HS-27A (cell line): Measurements from ENCODE around the gene TLCD3A.
A peak's percentile ranks its signal among the peaks of the same experiment; 100 is the strongest.
"Not testable (repeated sequence)": the region's sequence is repeated elsewhere in the genome, so short reads cannot be mapped to it uniquely, and the experiment has no call there.

Experiments
- DNase-seq: peaks from one replicate; pipeline ENCODE4 v3.0.0-alpha.2; 2012; ENCODE audit warnings: low read depth, missing footprints

Gene TLCD3A

GRCh38 chr17:732067-732901 is at the start of gene TLCD3A:
Gene TLCD3A (plus strand): TSS chr17:732596. CDS start chr17:732648, 52 bp downstream.
- DNase-seq, result no peak

GRCh38 chr17:683040-683439 is 49.4 kb upstream of the TLCD3A start:
- DNase-seq, result no peak

DNA sequence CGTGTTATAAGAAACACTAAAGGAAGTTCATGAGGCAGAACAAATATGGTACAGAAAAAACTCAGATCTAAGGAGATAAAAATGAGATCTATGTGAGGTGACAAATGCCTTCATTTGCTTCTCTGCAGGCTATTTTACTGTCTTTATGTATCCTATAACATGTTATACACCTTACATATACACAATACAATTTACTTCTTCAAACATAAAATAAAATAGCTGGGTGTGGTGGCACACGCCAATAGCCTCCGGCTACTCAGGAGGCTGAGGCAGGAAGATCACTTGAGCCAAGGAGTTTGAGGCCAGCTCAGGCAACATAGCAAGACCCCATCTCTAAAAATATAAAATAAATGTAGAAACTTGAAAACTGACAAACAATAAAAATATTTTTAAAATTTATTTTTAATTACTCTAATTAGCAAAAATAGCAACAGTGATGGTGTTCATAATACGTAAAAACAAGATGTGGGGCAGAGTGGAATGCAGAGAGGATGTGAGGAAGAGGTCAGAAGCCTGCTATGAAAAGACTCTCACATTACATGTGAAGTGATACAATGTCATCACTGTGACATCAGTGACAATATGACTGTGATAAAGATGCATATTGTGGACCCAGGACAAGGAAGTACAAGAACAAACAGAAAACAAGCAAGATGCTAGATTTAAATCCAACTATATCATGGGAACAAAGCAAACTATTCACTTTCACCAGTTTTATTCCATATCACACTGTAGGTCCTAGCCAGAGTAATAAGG is 48.7 kb upstream of the TLCD3A start:
- DNase-seq, result no peak

DNA sequence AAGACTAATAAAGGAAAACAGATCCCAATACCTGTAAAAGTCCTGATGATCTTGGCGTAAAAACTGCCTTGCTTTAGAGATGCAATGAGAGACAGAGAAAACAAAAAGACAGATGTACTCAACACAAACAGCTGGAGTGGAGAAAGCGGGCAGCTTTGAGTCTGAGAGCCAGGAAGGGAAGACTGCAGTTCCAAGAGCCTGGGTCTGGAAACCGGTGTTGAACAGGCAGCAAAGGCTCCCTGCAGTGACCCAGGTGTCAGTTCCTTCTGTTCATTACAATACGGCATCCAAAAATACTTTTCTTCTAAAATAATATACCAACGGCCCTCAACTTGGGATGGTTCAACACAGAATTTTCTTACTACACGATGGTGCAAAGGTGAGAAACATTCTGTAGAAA is 47.4 kb upstream of the TLCD3A start:
- DNase-seq, result no peak

DNA sequence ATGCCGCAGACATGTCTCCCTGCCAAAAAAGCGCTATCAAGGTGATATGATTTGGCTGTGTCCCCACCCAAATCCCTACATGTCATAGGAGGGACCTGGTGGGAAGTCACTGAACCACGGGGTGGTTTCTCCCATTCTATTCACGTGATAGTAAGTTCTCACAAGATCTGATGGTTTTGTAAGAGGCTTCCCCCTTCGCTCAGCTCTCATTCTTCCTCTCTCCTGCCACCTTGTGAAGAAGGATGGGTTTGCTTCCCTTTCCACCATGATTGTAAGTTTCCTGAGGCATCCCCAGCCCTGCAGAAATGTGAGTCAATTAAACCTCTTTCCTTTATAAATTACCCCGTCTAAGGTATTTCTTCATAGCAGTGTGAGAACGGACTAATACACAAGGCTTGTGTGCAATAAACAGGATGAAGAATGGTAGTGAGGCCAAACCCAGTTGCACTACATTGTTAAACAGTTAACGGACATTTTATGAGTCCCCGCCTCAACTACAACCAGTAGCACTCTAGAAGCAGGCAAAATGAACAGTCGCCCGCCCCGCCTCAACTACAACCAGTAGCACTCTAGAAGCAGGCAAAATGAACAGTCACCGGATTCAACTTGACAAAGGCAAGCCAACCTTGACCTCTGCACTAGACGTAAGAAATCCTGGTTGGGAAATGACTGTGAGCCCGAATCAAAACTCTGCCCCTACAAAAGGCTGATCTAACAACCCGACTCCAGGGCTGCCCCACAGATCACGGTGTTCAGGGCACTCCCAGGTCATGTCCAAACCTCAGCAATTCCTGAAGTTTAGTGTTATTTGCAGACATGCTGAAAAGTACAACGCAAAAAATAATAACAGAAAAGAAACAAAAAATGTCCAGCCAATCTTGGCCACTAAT is 44.1 kb upstream of the TLCD3A start:
- no peak for DNase-seq

GRCh38 chr17:689556-690275 is 42.7 kb upstream of the TLCD3A start:
- no peak for DNase-seq

- DNase-seq, result no peak
Measured at GRCh38 chr17:690361-690760, 42.0 kb upstream of the TLCD3A start.

DNA sequence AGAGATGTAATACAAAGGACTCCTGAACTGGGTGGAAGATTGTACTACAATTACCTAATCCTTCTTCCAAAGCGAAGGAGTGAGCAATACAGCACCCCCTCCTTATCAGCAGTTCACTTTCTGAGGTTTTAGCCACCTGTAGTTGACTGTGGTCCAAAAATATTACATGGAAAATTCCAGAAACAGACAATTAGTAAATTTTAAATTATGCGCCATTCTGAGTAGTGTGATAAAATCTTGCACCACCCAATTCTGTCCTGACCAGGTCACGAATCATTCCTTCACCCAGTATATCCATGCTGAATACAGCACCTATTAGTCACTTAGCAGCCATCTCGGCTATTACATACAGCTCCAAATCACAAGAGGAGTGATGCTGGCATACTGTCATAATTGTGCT is 41.0 kb upstream of the TLCD3A start:
- DNase-seq, result no peak

DNA sequence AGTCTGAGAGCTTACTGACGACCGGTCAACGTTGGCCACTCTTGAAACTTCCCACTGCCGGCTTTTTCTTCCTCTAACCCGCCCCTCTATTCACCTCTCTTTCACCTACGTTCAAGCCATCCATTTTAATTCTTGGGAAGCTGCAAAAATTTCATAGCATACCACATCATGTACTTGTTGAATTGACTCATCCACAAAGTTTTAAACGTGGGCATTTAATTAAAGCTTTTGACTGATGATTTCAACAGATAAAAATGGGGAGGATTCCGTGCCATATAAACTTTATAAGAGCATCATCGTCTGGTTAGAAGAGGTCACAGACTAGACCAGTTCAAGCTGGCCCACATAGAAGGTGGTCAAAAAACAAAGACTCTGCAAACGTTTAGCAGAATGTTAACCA is 40.3 kb upstream of the TLCD3A start:
- DNase-seq, result no peak

DNA sequence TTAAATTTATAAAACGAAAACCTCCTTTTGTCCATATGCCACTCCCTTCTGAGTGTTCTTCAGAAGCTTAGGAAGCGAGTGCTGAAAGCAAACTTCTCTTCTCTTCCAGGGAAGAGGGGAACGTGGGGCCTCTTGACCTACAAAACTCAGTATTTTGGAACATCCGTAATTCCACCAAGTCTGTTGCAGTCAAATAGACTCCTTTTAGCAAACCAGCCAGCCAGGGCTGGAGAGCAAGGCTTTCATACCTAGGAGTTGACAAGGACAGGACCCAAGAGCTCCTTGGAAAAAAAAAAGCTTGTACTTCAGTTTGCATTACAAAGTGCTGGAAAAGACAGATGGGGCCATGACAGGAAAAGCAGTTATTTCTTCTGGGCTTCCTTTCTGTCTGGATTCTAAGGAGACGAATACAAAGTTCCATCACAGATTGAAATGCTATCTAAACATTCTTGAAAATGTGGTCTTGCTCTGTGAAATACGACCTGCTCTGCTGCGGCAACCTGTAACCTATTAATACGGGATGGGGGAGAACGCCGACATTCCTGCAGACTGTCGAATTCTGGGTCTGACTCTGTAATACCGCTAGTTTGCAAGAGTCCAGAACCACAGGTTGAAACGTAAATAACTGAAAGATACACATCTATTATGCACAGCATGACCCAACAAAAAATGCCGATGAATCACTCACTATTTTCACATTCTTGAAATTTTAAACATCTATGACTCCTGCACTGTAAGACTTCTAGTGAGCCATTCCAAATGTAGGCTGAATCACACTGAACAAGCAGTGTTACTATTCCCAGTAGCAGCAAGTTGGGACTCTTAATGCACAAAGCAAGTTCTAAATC is 38.4 kb upstream of the TLCD3A start:
- peak; percentile 87 for DNase-seq

DNA sequence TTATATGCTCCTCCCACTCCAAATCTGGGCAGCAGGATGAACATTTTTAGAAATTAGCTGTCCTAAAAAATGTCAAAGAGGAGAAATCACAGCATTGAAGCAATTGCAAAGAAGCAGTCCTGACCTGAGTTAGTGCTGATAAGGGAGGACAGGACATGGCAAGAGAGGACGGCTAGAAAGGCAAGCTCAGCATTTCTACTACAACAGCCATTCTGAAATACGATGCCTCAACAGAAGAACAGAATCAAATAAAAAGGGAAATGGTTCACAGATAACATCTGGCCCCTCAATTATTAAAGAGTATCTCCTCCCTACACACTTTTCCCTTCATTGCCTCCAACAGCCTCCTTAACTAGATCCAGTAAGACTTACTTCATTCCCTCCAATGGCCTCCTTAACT is 36.0 kb upstream of the TLCD3A start:
- DNase-seq, result no peak

DNA sequence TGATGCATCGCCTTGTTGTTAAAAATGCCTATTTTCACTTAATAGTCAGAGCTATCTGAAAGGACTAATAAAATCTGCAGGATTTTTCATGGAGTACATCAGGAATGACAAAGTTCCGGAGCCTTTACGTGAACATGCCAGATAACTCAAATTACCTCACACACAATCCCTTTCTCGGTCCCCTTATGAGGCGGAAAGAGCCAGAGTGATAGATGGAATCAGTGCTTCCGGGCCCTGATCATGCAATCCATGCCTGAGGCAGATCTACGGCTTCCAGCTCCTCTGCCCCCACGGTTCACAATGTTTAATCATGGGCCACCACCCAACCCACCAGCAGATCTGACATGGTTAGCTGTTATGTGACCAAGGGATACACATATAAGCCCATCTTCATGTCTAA is 34.7 kb upstream of the TLCD3A start:
- no peak for DNase-seq

DNA sequence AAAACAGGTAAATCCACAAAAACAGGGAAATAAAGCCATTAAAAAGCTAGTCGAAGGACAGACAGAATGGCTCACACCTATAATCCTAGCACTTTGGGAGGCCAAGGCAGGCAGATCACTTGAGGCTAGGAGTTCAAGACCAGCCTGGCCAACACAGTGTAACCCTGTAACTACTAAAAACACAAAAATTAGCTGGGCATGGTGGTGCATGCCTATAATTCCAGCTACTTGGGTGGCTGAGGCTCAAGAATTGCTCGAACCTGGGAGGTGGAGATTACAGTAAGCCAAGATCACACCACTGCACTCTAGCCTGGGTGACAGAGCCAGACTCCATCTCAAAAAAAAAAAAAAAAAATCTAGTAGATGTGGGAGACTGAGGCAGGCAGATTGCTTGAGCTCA is 34.3 kb upstream of the TLCD3A start:
- not testable (repeated sequence) for DNase-seq

DNA sequence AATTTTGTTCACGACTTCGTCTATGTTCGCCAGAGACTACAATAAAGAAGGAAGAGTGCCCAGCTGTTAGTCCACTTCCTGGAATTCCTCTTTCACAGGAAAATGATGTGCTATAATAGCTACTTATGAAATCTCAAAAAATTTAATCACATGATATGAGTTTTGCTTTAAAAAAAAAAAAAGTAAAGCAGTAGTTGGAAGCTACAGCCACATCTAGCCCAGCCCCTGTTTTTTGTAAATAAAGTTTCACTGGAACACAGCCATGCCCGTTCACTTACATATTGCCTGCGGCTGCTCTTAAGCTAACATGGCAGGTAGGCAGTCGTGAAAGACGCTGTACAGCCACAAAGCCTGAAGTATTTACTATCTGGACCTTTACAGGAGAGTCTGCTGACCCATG is 33.1 kb upstream of the TLCD3A start:
- no peak for DNase-seq

GRCh38 chr17:700504-701094 is 31.8 kb upstream of the TLCD3A start:
- no peak for DNase-seq

DNA sequence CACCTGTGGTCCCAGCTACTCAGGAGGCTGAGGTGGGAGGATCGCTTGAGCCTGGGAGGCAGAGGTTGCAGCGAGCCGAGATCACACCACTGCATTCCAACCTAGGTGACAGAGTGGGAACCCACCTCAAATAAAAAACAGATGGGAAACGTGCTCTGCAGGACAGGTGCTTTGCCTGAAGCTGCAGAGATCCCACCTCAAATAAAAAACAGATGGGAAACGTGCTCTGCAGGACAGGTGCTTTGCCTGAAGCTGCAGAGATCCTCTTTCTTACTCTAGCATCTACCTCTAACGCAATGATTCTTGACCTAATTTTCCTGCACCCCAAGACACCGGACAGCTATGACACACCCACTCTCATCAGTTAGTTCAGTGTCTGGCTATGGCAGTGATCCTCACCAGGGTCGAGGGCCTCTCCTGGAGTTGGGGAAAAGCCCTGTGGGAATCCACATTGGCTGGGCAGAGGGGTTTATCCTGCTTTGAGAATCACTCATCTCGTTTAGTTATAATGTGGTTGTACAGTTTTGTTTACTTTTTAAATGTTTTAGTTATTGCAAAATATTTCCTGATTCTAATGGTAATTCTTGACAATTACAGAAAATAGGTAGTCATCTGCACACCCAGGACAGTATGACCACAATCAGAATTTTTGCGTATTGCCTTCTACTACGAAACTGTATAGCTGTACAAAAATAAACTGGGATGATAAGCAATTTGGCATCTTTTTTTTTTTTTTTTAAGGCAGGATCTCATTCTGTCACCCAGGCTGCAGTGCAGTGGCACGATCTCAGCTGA is 29.1 kb upstream of the TLCD3A start:
- DNase-seq, result no peak

DNA sequence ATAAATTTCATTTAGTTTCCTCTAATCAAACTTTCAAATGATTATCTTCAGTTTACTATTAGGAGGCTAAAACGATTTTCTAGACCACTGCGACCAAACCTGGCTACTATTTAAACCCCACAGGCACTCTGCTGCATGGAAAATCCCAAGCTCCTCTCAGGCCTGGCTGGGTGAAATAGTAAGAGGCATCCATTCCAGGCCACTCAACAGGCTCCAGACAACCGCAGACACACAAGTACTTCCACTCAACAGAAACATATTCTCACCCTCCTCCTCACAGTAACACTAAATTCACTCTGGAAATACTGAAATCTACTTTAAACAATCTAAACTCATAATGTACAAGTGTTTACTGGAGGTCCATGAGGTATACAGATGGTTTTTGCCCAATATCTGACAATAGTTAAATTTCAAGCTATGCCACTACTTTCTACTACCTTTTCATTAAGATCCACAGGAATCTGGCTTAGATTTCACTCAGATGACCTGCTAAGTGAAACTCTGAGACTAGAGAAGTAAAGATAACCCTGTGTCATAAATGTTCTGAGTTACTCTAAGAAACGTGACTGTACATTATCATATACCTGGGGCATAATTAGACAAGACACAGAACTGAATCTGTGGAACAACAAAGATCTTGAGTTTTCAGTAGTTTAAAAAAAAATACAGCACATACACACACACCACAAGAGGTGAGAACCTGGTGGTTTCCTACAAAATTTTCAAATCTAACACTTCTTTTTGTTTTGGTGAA is 28.1 kb upstream of the TLCD3A start:
- DNase-seq, result no peak

DNA sequence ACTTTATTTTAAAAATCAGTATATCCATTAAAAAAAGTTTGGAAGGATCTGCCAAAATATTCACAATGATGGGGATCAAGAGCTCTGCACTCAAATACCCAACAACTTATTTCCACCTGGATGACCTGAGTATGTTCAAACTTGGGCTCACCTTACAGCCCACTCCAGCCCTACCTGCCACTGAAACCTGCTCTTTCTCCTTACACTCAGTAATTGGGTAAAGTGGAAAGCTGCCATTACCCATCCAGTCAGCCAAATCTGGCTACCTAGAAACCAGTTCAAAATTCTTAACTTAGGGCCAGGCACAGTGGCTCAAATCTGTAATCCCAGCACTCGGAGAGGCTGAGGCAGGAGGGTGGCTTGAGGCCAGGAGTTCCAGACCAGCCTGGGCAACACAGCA is 27.4 kb upstream of the TLCD3A start:
- no peak for DNase-seq

GRCh38 chr17:705863-706262 is 26.5 kb upstream of the TLCD3A start:
- DNase-seq, result no peak
